NT2/D1 (cell line): ENCODE data around the gene C1orf35.

Experiments
- SUZ12 ChIP-seq: IDR thresholded peaks from 2 replicates; pipeline ENCODE4 v1.6.1; 2011; ENCODE audit not compliant: insufficient read length, insufficient read depth; ENCODE audit errors: extremely low read depth
- YY1 ChIP-seq: IDR thresholded peaks from 2 replicates; pipeline ENCODE4 v1.6.1; 2011; ENCODE audit not compliant: insufficient read length, insufficient read depth
- ZNF274 ChIP-seq: IDR thresholded peaks from 2 replicates; pipeline ENCODE4 v1.6.1; 2011; ENCODE audit warnings: mild to moderate bottlenecking, low read depth, low read length

GRCh38 chr1:228062812-228063211 is 40.3 kb downstream of the C1orf35 start:
- no peak for TF ChIP-seq YY1
- TF ChIP-seq SUZ12: no peak
- no peak for TF ChIP-seq ZNF274
